Cardiac fibroblast (primary cell): ENCODE results near the gene PAEP.

Source experiments
- DNase-seq, 2 donors: peaks; one replicate each; pipeline versions ENCODE4 v3.0.0 to v3.0.0-alpha.2; 2010; ENCODE audit warnings: low read depth in 2 of 2
- H3K4me3 ChIP-seq, 2 donors: replicated peaks in 1 of 2; 1 replicate in 1 of 2; 2 replicates in 1 of 2; pipeline ENCODE4 v1.5.1; 2011; ENCODE audit warnings: low read depth in 2 of 2, low read length in 2 of 2, mild to moderate bottlenecking in 2 of 2, moderate library complexity in 1 of 2
- TF ChIP-seq, protein P1 (sequence below): IDR thresholded peaks from one replicate; pipeline ENCODE4 v1.5.1; 2011; ENCODE audit warnings: low read depth, mild to moderate bottlenecking, low read length, inconsistent platforms

The PAEP gene

DNA sequence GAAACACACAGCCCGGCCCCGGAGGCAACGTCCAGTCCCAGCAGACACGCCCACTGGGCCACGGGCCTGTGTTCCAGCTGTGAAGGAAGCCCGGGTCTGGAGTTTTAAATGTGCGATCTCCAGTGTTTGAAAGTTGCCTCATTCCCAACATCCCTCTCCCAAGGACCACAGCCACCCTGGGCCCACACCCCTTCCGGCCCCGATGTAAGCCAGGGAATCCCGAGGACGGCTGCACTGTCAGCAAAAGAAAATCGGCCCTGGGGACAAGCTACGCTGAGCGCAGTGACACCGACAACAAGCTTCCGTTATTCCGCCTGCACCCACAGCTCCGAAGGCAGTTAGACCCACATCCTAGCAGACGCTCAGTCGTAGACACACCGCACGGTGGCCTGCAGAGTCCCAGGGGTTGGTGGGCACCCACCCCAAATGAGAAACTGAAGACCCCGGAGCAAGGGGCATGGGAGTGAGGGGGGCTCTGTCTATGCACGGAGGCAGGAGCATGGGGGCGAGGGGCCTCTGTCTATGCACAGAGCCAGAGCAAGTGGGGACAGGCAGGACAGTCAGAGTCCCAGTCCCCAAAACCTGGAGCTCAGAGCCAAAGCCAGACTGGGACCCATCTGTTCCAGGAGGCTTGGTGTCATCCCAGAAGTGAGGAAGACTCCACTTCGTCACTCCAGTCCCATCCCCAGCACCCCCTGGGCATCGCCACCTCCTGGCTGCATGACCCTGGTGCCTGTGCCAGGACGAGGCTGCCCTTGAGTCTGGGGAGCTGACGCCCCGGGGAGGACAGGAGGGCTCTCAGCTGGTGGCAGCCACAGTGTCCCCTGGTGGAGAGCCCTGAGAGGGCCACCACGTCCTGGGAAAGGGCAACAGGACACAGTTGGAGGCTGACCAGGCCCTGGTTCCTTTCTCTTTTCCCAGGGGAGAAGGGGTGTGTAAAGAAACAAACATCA is 54.4 kb downstream of the PAEP start:
- H3K4me3 ChIP-seq: no peak overlapping the region
- TF ChIP-seq, protein P1, sequence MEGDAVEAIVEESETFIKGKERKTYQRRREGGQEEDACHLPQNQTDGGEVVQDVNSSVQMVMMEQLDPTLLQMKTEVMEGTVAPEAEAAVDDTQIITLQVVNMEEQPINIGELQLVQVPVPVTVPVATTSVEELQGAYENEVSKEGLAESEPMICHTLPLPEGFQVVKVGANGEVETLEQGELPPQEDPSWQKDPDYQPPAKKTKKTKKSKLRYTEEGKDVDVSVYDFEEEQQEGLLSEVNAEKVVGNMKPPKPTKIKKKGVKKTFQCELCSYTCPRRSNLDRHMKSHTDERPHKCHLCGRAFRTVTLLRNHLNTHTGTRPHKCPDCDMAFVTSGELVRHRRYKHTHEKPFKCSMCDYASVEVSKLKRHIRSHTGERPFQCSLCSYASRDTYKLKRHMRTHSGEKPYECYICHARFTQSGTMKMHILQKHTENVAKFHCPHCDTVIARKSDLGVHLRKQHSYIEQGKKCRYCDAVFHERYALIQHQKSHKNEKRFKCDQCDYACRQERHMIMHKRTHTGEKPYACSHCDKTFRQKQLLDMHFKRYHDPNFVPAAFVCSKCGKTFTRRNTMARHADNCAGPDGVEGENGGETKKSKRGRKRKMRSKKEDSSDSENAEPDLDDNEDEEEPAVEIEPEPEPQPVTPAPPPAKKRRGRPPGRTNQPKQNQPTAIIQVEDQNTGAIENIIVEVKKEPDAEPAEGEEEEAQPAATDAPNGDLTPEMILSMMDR: no peak
- no peak for DNase-seq
